Gastroesophageal sphincter (tissue), 4 donors: Measurements from ENCODE around the gene SF3B5. TPM values are rescaled to one million over a fixed set of nuclear protein-coding genes. Genes with fewer than 3 reads are reported as not detected.

Experiments
- ATAC-seq: fragments of 150-250 bp; one replicate; pipeline ENCODE4 v1.9.1; 2016; ENCODE audit warnings: mild to moderate bottlenecking, moderate library complexity
- H3K27ac ChIP-seq, 4 donors: fragments of 200-600 bp; sonication (generic) in 3 of 4; 1 replicate in 3 of 4; 2 replicates in 1 of 4; pipeline ENCODE4 v1.5.1; 2016 to 2019
- H3K27me3 ChIP-seq: fragments of 200-600 bp; sonication (generic); one replicate; pipeline ENCODE4 v1.5.1; 2019
- H3K36me3 ChIP-seq, 2 donors: fragments of 200-600 bp; sonication (generic); one replicate each; pipeline ENCODE4 v1.5.1; 2019; ENCODE audit warnings: control low read depth in 1 of 2
- H3K4me1 ChIP-seq, 3 donors: fragments of 200-600 bp; sonication (generic); 1 replicate in 2 of 3; 2 replicates in 1 of 3; pipeline ENCODE4 v1.5.1; 2016 to 2019; ENCODE audit warnings: control low read depth in 2 of 3
- H3K4me3 ChIP-seq, 2 donors: fragments of 200-600 bp; sonication (generic); one replicate each; pipeline ENCODE4 v1.5.1; 2019; ENCODE audit warnings: mild to moderate bottlenecking in 1 of 2, moderate library complexity in 1 of 2
- H3K9me3 ChIP-seq, 3 donors: fragments of 200-600 bp; sonication (generic); one replicate each; pipeline ENCODE4 v1.5.1; 2017 to 2019; ENCODE audit warnings: control low read depth in 2 of 3
- EP300 ChIP-seq: sonication (generic); formaldehyde crosslinking; IDR thresholded peaks from one replicate; pipeline ENCODE4 v1.6.1; 2017; ENCODE audit warnings: antibody characterized with exemption, mild to moderate bottlenecking
- POLR2A ChIP-seq, 2 donors: fragments of 450-650 bp; IDR thresholded peaks; one replicate each; pipeline ENCODE4 v1.6.1; 2017; ENCODE audit warnings: antibody characterized with exemption in 2 of 2, mild to moderate bottlenecking in 2 of 2, moderate library complexity in 1 of 2
- POLR2AphosphoS5 ChIP-seq: sonication (generic); formaldehyde crosslinking; IDR thresholded peaks from one replicate; pipeline ENCODE4 v1.6.1; 2017; ENCODE audit warnings: antibody characterized with exemption
- WGBS, 2 donors: methylation state at CpG; one replicate each; pipeline ENCODE4 v1.1.5; 2018; ENCODE audit warnings: low coverage in 1 of 2; 5-methylcytosine and 5-hydroxymethylcytosine counted together
- total RNA-seq, 4 donors: library from RNA; depleted of rRNA; stranded (reverse); fragments of >200 nt; gene quantifications; one replicate each; pipeline ENCODE4 v1.1.0, GENCODE V29; 2016
- TF ChIP-seq, protein P1 (sequence below), 4 experiments: fragments of 200-600 bp in 2 of 4; fragments of 450-650 bp in 2 of 4; sonication (generic) in 1 of 4; IDR thresholded peaks; one replicate each; pipeline ENCODE4 v1.5.1; 2017 to 2019; ENCODE audit warnings: antibody characterized with exemption in 4 of 4, mild to moderate bottlenecking in 2 of 4, moderate library complexity in 2 of 4

The SF3B5 gene
- total RNA-seq, 4 donors from 2014 or later: 102 to 123 (median 116) TPM

- no peak for ATAC-seq
- no peak for TF ChIP-seq POLR2AphosphoS5
- no peak for TF ChIP-seq EP300
- TF ChIP-seq, protein P1, sequence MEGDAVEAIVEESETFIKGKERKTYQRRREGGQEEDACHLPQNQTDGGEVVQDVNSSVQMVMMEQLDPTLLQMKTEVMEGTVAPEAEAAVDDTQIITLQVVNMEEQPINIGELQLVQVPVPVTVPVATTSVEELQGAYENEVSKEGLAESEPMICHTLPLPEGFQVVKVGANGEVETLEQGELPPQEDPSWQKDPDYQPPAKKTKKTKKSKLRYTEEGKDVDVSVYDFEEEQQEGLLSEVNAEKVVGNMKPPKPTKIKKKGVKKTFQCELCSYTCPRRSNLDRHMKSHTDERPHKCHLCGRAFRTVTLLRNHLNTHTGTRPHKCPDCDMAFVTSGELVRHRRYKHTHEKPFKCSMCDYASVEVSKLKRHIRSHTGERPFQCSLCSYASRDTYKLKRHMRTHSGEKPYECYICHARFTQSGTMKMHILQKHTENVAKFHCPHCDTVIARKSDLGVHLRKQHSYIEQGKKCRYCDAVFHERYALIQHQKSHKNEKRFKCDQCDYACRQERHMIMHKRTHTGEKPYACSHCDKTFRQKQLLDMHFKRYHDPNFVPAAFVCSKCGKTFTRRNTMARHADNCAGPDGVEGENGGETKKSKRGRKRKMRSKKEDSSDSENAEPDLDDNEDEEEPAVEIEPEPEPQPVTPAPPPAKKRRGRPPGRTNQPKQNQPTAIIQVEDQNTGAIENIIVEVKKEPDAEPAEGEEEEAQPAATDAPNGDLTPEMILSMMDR (IDR thresholded peaks at IDR 0.05): no peak
- TF ChIP-seq POLR2A (IDR thresholded peaks at IDR 0.05): no peak
- WGBS, 2 donors: 69 to 86% methylated on average over 1 to 2 of the region's 2 CpGs
- H3K4me1 ChIP-seq: no peaks in the 10 kb centered on the region
- H3K27ac ChIP-seq: no peak overlapping the region
- no peaks in the 10 kb centered on the region for H3K9me3 ChIP-seq
- H3K27me3 ChIP-seq: no peaks in the 10 kb centered on the region
- no peaks in the 10 kb centered on the region for H3K36me3 ChIP-seq
- no peak overlapping the region for H3K4me3 ChIP-seq
Observed at GRCh38 chr6:144077871-144078270, 17.5 kb downstream of the SF3B5 start.

DNA sequence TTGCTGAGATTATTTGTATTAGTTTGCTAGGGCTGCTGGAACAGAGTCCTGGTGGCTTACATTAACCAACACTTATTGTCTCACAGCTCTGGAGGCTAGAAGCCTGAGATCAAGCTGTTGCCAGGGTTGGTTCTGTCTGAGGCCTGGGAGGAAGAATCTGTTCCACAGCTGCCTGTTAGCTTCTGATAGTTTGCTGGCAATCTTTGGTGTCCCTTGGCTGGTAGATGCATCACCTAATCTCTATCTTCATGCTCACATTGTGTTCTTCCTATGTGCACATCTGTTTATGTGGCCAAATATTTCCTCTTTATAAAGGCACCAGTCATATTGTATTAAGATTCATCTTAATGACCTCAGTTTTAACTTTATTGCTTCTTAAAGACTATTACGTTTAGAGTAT is 19.5 kb downstream of the SF3B5 start:
- 82 to 89% methylated on average over 1 of the region's 1 CpG for WGBS, 2 donors
- Histone ChIP-seq H3K9me3 (no peaks in the 10 kb centered on the region), H3K27me3 (peaks cover 5% of the 10 kb centered on the region), H3K27ac (no peak overlapping the region), H3K4me1 (no peaks in the 10 kb centered on the region), H3K36me3 (no peaks in the 10 kb centered on the region), H3K4me3 (no peak overlapping the region)
- no peak for ATAC-seq
- TF ChIP-seq, protein P1 (IDR thresholded peaks at IDR 0.05): no peak
- TF ChIP-seq POLR2A (IDR thresholded peaks at IDR 0.05): no peak
- no peak for TF ChIP-seq POLR2AphosphoS5
- TF ChIP-seq EP300: no peak

DNA sequence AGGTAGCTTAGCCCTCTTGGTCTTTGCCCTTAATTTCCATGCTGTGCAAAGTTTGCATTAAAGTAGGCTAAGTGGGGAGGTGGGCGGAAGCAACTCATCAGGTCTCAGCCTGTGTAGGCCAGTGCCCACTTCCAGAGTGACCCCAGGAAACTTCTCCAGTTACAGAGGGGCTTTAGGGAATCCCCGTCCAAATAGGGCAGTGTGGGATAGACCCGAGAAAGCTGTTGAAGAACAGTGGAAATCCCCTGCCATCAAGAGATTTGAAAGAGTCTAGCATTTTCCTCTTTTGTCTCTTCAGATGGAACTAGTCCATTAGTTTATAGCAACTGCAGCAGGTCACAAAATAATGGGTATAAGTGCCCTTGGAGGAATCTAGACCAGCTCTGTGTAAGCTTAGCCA is 20.2 kb downstream of the SF3B5 start:
- ATAC-seq: no peak
- no peaks in the 10 kb centered on the region for H3K36me3 ChIP-seq
- no peaks in the 10 kb centered on the region for H3K9me3 ChIP-seq
- 62 to 72% methylated on average over 3 of the region's 3 CpGs for WGBS, 2 donors
- H3K4me1 ChIP-seq: no peaks in the 10 kb centered on the region
- peaks cover 7% of the 10 kb centered on the region for H3K27me3 ChIP-seq
- H3K27ac ChIP-seq: no peak overlapping the region
- TF ChIP-seq POLR2A (IDR thresholded peaks at IDR 0.05): no peak
- no peak for TF ChIP-seq POLR2AphosphoS5
- no peak for TF ChIP-seq EP300
- TF ChIP-seq, protein P1 (IDR thresholded peaks at IDR 0.05): no peak
- H3K4me3 ChIP-seq: no peak overlapping the region

GRCh38 chr6:144073024-144073423 is 22.3 kb downstream of the SF3B5 start:
- no peak overlapping the region for H3K4me3 ChIP-seq
- no peaks in the 10 kb centered on the region for H3K9me3 ChIP-seq
- ATAC-seq: no peak
- H3K27me3 ChIP-seq: peaks cover 21% of the 10 kb centered on the region
- H3K27ac ChIP-seq: no peak overlapping the region
- no peaks in the 10 kb centered on the region for H3K4me1 ChIP-seq
- TF ChIP-seq EP300 (no peak), POLR2A (IDR thresholded peaks at IDR 0.05) (no peak), POLR2AphosphoS5 (no peak)
- TF ChIP-seq, protein P1 (IDR thresholded peaks at IDR 0.05): no peak
- 72 to 73% methylated on average over 3 of the region's 3 CpGs for WGBS, 2 donors
- no peaks in the 10 kb centered on the region for H3K36me3 ChIP-seq

DNA sequence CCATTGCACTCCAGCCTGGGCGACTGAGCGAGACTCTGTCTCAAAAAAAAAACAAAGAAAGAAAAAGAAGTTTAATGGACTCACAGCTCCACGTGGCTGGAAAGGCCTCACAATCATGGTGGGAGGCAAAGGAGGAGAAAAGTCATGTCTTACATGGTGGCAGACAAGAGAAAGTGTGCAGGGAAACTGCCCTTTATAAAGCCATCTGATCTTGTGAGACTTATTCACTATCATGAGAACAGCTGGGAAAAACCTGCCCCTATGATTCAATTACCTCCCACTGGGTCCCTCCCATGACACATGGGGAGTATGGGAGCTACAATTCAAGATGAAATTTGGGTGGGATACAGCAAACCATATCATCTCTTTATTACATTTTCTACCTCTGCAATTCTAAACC is 25.9 kb downstream of the SF3B5 start:
- ATAC-seq: no peak
- 76 to 79% methylated on average over 3 of the region's 3 CpGs for WGBS, 2 donors
- TF ChIP-seq EP300 (no peak), POLR2AphosphoS5 (no peak), POLR2A (IDR thresholded peaks at IDR 0.05) (no peak)
- TF ChIP-seq, protein P1 (IDR thresholded peaks at IDR 0.05): no peak
- no peaks in the 10 kb centered on the region for H3K36me3 ChIP-seq
- peaks cover 0 to 9% (median 0%) of the 10 kb centered on the region in 3 donors for H3K4me1 ChIP-seq
- no peaks in the 10 kb centered on the region for H3K9me3 ChIP-seq
- no peak overlapping the region for H3K27ac ChIP-seq
- no peak overlapping the region for H3K4me3 ChIP-seq
- H3K27me3 ChIP-seq: peaks cover 56% of the 10 kb centered on the region
